ENCODE results near the gene CBX1. TPM values are rescaled to one million over a fixed set of nuclear protein-coding genes. Genes with fewer than 3 reads are reported as not detected.

Gene CBX1
- total RNA-seq, 1 donor from 2014 or later = 78.6 TPM

DNA sequence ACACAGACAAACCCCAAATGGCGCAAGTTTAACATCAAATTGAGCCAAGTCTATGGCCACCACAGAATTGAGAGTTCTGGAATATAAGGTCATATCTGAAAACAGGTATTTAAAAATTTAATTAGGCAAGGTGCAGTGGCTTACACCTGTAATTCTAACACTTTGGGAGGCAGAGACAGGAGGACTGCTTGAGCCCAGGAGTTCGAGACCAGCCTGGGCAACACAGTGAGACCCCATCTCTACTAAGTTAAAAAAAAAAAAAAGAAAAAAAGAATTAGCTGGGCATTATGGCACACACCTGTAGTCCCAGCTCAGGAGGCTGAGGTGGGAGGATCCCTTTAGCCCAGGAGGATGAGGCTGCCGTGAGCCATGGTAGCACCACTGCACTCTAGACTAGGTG is 34.0 kb downstream of the CBX1 start:
- Histone ChIP-seq H3K36me3 (ENCODE audit: control insufficient read depth, insufficient read depth, low read length) (peaks cover 1% of the 10 kb centered on the region), H3K4me3 (ENCODE audit: low read depth, low read length) (no peak overlapping the region), H3K27me3 (ENCODE audit: control insufficient read depth, insufficient read depth, low read length) (no peaks in the 10 kb centered on the region)
- TF ChIP-seq, protein P1, sequence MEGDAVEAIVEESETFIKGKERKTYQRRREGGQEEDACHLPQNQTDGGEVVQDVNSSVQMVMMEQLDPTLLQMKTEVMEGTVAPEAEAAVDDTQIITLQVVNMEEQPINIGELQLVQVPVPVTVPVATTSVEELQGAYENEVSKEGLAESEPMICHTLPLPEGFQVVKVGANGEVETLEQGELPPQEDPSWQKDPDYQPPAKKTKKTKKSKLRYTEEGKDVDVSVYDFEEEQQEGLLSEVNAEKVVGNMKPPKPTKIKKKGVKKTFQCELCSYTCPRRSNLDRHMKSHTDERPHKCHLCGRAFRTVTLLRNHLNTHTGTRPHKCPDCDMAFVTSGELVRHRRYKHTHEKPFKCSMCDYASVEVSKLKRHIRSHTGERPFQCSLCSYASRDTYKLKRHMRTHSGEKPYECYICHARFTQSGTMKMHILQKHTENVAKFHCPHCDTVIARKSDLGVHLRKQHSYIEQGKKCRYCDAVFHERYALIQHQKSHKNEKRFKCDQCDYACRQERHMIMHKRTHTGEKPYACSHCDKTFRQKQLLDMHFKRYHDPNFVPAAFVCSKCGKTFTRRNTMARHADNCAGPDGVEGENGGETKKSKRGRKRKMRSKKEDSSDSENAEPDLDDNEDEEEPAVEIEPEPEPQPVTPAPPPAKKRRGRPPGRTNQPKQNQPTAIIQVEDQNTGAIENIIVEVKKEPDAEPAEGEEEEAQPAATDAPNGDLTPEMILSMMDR (IDR thresholded peaks at IDR 0.05; ENCODE audit: insufficient read depth, low read length, poor library complexity, severe bottlenecking) = no peak
- no peak for DNase-seq (ENCODE audit: low read depth)

DNA sequence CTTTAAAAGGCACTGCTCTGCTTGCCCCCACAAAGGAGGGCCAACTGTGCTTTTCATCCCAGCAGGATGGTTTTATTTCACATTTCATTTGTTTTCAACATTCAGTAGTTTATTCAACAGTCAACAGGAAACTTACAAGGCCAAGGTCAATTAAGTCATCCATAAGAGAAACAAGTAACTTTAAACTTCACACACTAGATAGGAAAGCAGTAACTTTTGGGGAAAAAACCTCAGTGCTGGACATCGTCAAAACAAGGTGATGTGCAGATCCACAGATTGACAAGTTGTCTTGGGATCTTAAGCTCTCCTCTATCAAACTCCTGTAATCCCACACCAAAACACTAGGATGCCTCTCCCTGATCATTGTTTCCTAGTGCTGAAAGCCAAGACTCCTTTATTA is 34.6 kb downstream of the CBX1 start:
- Histone ChIP-seq H3K27me3 (ENCODE audit: control insufficient read depth, insufficient read depth, low read length) (no peaks in the 10 kb centered on the region), H3K36me3 (ENCODE audit: control insufficient read depth, insufficient read depth, low read length) (peaks cover 1% of the 10 kb centered on the region), H3K4me3 (ENCODE audit: low read depth, low read length) (no peak overlapping the region)
- TF ChIP-seq, protein P1 (IDR thresholded peaks at IDR 0.05; ENCODE audit: insufficient read depth, low read length, poor library complexity, severe bottlenecking) = peak; percentile 4
- no peak for DNase-seq (ENCODE audit: low read depth)

DNA sequence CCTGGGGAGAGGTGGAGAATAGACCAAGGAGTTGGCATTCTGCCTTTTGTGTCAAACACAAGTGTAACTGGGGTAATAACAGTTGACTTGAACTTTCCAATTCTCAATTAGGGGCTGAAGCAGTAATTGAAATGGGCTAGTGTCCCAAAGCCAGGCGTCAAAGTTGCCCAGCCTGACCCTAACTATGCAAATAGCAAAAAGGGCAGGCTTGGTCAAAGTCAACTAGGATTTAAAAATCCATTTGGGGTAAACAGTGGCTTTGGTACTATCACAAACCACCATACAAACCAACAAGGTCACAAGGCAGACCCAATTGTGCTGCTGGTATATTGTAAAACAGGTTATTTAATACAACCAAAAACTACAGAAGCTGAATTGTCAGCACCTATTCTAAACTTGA is 35.1 kb downstream of the CBX1 start:
- TF ChIP-seq, protein P1 (IDR thresholded peaks at IDR 0.05; ENCODE audit: insufficient read depth, low read length, poor library complexity, severe bottlenecking) = no peak
- Histone ChIP-seq H3K36me3 (ENCODE audit: control insufficient read depth, insufficient read depth, low read length) (peaks cover 1% of the 10 kb centered on the region), H3K27me3 (ENCODE audit: control insufficient read depth, insufficient read depth, low read length) (no peaks in the 10 kb centered on the region), H3K4me3 (ENCODE audit: low read depth, low read length) (no peak overlapping the region)
- DNase-seq (ENCODE audit: low read depth) = no peak

DNA sequence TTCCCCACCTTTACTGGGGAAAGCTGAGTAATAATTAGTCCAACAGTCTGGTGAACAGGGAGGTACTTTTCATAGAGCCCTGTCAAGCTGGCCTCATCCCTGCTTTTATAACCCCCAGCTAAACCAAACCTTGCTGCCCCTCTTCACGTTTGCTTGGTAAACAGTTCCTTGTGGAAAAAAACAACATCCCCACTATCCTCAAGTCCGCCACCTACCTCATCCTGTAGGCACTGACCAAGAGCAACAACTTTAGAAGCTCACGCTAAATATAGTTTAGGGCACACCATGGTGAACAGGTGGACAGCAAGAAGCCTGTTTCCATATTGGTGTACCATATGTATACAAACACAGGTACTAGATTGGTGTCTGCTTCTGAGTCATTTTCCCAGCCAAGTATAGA is 36.6 kb downstream of the CBX1 start:
- Histone ChIP-seq H3K4me3 (ENCODE audit: low read depth, low read length) (no peak overlapping the region), H3K36me3 (ENCODE audit: control insufficient read depth, insufficient read depth, low read length) (peaks cover 3% of the 10 kb centered on the region), H3K27me3 (ENCODE audit: control insufficient read depth, insufficient read depth, low read length) (no peaks in the 10 kb centered on the region)
- no peak for DNase-seq (ENCODE audit: low read depth)
- TF ChIP-seq, protein P1 (IDR thresholded peaks at IDR 0.05; ENCODE audit: insufficient read depth, low read length, poor library complexity, severe bottlenecking) = no peak

DNA sequence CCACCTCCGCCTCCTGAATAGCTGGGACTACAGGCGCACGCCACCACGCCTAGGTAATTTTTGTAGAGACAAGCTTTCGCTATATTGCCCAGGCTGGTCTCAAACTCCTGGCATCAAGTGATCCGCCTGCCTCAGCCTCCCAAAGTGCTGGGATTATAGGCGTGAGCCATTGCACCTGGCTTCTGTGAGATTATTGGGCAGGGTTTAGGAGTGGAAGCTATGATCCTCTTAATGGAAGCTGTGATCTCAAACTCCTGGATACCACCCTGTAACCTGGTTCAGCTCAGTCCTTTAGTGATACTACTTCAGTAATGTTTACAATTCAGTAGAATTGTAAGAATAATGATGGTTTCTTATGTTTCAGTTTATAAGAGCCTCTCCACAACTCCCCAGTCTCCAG is 39.0 kb downstream of the CBX1 start:
- TF ChIP-seq, protein P1 (IDR thresholded peaks at IDR 0.05; ENCODE audit: insufficient read depth, low read length, poor library complexity, severe bottlenecking) = no peak
- Histone ChIP-seq H3K4me3 (ENCODE audit: low read depth, low read length) (no peak overlapping the region), H3K36me3 (ENCODE audit: control insufficient read depth, insufficient read depth, low read length) (peaks cover 7% of the 10 kb centered on the region), H3K27me3 (ENCODE audit: control insufficient read depth, insufficient read depth, low read length) (no peaks in the 10 kb centered on the region)
- no peak for DNase-seq (ENCODE audit: low read depth)

DNA sequence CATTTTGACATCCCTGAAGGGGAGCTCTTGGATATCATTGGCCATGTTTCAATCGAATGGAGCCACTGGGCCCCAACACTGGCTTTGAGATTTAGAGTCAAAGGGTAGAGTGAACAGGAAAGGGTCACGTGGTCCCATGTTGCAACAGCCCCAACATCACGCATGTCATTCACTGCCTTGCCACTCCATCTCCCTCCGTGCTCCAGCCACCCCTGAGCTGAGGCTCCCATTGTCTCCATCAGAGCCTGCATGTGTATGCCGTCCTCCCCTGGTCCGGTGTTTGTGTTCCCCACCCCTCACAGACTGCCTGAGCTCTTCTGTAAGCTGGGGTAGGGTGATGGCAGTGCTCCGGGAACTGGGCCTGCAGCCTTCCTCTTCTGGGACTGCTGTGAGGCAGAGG is 41.0 kb downstream of the CBX1 start:
- Histone ChIP-seq H3K27me3 (ENCODE audit: control insufficient read depth, insufficient read depth, low read length) (no peaks in the 10 kb centered on the region), H3K4me3 (ENCODE audit: low read depth, low read length) (no peak overlapping the region), H3K36me3 (ENCODE audit: control insufficient read depth, insufficient read depth, low read length) (peaks cover 9% of the 10 kb centered on the region)
- no peak for DNase-seq (ENCODE audit: low read depth)
- TF ChIP-seq, protein P1 (IDR thresholded peaks at IDR 0.05; ENCODE audit: insufficient read depth, low read length, poor library complexity, severe bottlenecking) = no peak

Measured in kidney epithelial cell (primary cell).